GM21528 (cell line): ENCODE measurements around the gene POPDC3.
"Not testable (repeated sequence)": the region's sequence is repeated elsewhere in the genome, so short reads cannot be mapped to it uniquely, and the experiment has no call there.

ENCODE experiments used
- ATAC-seq: cut with Tn5 transposase; IDR thresholded peaks from one replicate; pipeline ENCODE4 v1.9.1; 2021; ENCODE audit warnings: mild to moderate bottlenecking, moderate library complexity; ENCODE audit not compliant: unreplicated experiment, low FRiP score

Gene POPDC3

GRCh38 chr6:105179244-105180065, at the start of gene POPDC3:
POPDC3 (minus strand) TSS chr6:105180014; CDS start chr6:105161909, 18,105 bp downstream.
- no peak for ATAC-seq

- no peak for ATAC-seq
These were observed 47.5 kb upstream of the POPDC3 start for GRCh38 chr6:105227295-105227767.

GRCh38 chr6:105226598-105227294, 46.9 kb upstream of the POPDC3 start:
- no peak for ATAC-seq

GRCh38 chr6:105223242-105223641, 43.4 kb upstream of the POPDC3 start:
- no peak for ATAC-seq

GRCh38 chr6:105221219-105221618, 41.4 kb upstream of the POPDC3 start:
- not testable (repeated sequence) for ATAC-seq

GRCh38 chr6:105220186-105220585, 40.4 kb upstream of the POPDC3 start:
- no peak for ATAC-seq

GRCh38 chr6:105219218-105219617, 39.4 kb upstream of the POPDC3 start:
- ATAC-seq = not testable (repeated sequence)

GRCh38 chr6:105215506-105215905, 35.7 kb upstream of the POPDC3 start:
- no peak for ATAC-seq

GRCh38 chr6:105214668-105215067, 34.9 kb upstream of the POPDC3 start:
- no peak for ATAC-seq

GRCh38 chr6:105213272-105213671, 33.5 kb upstream of the POPDC3 start:
- ATAC-seq = no peak

- no peak for ATAC-seq
These were observed 32.8 kb upstream of the POPDC3 start for GRCh38 chr6:105212587-105212986.

- no peak for ATAC-seq
These were observed 32.0 kb upstream of the POPDC3 start for GRCh38 chr6:105211831-105212230.

GRCh38 chr6:105210932-105211531, 31.2 kb upstream of the POPDC3 start:
- ATAC-seq = no peak

GRCh38 chr6:105209950-105210706, 30.3 kb upstream of the POPDC3 start:
- no peak for ATAC-seq

- no peak for ATAC-seq
These were observed 27.9 kb upstream of the POPDC3 start for GRCh38 chr6:105207524-105208269.

- no peak for ATAC-seq
These were observed 25.0 kb upstream of the POPDC3 start for GRCh38 chr6:105204768-105205167.

- ATAC-seq = no peak
These were observed 24.5 kb upstream of the POPDC3 start for GRCh38 chr6:105204331-105204730.

- ATAC-seq = no peak
These were observed 22.7 kb upstream of the POPDC3 start for GRCh38 chr6:105202486-105202885.

- no peak for ATAC-seq
These were observed 20.4 kb upstream of the POPDC3 start for GRCh38 chr6:105200133-105200730.
